ENCODE measurements around the gene SLC9A3.

The SLC9A3 gene

GRCh38 chr5:545641-546375 lies 21.6 kb upstream of the SLC9A3 start:
- Histone ChIP-seq H3K9me3 (ENCODE audit: insufficient read depth, low read depth, low read length) (peaks cover 5% of the 10 kb centered on the region), H3K27ac (ENCODE audit: low read depth, low read length) (no peak overlapping the region), H3K27me3 (ENCODE audit: insufficient read depth, low read length) (no peaks in the 10 kb centered on the region), H4K12ac (ENCODE audit: low read depth, low read length) (no peak overlapping the region), H2BK120ac (ENCODE audit: insufficient read depth, low read length, poor library complexity) (no peak overlapping the region), H3K4ac (ENCODE audit: low read depth, low read length) (no peak overlapping the region), H3K23ac (ENCODE audit: low read length) (no peak overlapping the region), H3K79me1 (ENCODE audit: low read length) (no peaks in the 10 kb centered on the region), H4K91ac (ENCODE audit: low read depth, low read length) (no peak overlapping the region), H3K18ac (ENCODE audit: low read length) (no peak overlapping the region), H3K9ac (ENCODE audit: low read length) (no peak overlapping the region), H2BK12ac (ENCODE audit: low read length) (no peak overlapping the region), H3K4me1 (ENCODE audit: control insufficient read depth in 1 of 2, insufficient read depth in 2 of 2, low read length in 2 of 2) (no peaks in the 10 kb centered on the region), H2AK5ac (ENCODE audit: low read length) (no peak overlapping the region), H3K79me2 (ENCODE audit: control insufficient read depth, insufficient read depth, low read length, poor library complexity) (no peaks in the 10 kb centered on the region), H2BK5ac (ENCODE audit: low read depth, low read length, poor library complexity) (no peak overlapping the region), H3K14ac (ENCODE audit: low read length) (no peak overlapping the region), H3K36me3 (ENCODE audit: control insufficient read depth in 1 of 2, insufficient read depth in 2 of 2, low read length in 2 of 2) (no peaks in the 10 kb centered on the region), H2AFZ (ENCODE audit: insufficient read depth, low read length, poor library complexity) (no peak overlapping the region), H3K4me2 (ENCODE audit: low read length) (no peak overlapping the region), H4K8ac (ENCODE audit: low read depth, low read length) (no peak overlapping the region), H3K4me3 (ENCODE audit: low read depth, low read length) (no peak overlapping the region)
- DNase-seq, result no peak
- no CpG with 5 or more reads among the region's 12 CpGs for WGBS (ENCODE audit: extremely low coverage, insufficient coverage, insufficient read length)

DNA sequence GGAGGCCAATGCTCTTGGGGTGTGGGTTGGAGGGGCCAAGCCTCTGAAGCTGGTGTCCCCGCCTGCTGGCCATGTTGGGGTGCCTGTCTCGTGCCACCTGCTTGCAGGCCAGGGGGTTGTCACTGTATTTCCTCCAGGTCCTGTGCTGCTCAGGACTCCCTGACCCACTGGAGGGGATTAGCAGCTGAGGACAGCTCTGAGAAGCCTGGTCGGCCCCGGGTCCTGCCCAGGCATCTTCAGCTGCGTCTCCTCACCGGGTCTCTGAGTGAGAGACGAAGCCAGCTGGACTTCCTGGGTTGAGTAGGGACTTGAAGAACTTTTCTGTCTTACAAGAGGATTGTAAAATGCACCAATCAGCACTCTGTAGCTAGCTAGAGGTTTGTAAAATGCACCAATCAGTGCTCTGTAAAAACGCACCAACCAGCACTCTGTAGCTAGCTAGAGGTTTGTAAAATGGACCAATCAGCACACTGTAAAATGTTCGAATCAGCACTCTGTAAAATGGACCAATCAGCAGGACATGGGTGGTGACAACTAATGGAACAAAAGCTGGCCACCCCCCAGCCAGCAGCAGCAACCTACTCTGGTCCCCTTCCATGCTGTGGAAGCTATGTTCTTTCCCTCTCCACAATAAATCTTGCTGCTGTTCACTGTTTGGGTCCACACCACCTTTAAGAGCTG lies 20.6 kb upstream of the SLC9A3 start:
- Histone ChIP-seq H4K12ac (ENCODE audit: low read depth, low read length) (no peak overlapping the region), H3K14ac (ENCODE audit: low read length) (no peak overlapping the region), H4K8ac (ENCODE audit: low read depth, low read length) (no peak overlapping the region), H3K36me3 (ENCODE audit: control insufficient read depth in 1 of 2, insufficient read depth in 2 of 2, low read length in 2 of 2) (no peaks in the 10 kb centered on the region), H2BK12ac (ENCODE audit: low read length) (no peak overlapping the region), H3K4me1 (ENCODE audit: control insufficient read depth in 1 of 2, insufficient read depth in 2 of 2, low read length in 2 of 2) (no peaks in the 10 kb centered on the region), H3K4ac (ENCODE audit: low read depth, low read length) (no peak overlapping the region), H2BK5ac (ENCODE audit: low read depth, low read length, poor library complexity) (no peak overlapping the region), H4K91ac (ENCODE audit: low read depth, low read length) (no peak overlapping the region), H3K18ac (ENCODE audit: low read length) (no peak overlapping the region), H3K79me2 (ENCODE audit: control insufficient read depth, insufficient read depth, low read length, poor library complexity) (no peaks in the 10 kb centered on the region), H3K4me2 (ENCODE audit: low read length) (no peak overlapping the region), H3K27me3 (ENCODE audit: insufficient read depth, low read length) (no peaks in the 10 kb centered on the region), H3K4me3 (ENCODE audit: low read depth, low read length) (no peak overlapping the region), H2AFZ (ENCODE audit: insufficient read depth, low read length, poor library complexity) (no peak overlapping the region), H2BK120ac (ENCODE audit: insufficient read depth, low read length, poor library complexity) (no peak overlapping the region), H3K79me1 (ENCODE audit: low read length) (no peaks in the 10 kb centered on the region), H3K9me3 (ENCODE audit: insufficient read depth, low read depth, low read length) (peaks cover 5% of the 10 kb centered on the region), H3K27ac (ENCODE audit: low read depth, low read length) (no peak overlapping the region), H2AK5ac (ENCODE audit: low read length) (no peak overlapping the region), H3K9ac (ENCODE audit: low read length) (no peak overlapping the region), H3K23ac (ENCODE audit: low read length) (no peak overlapping the region)
- no CpG with 5 or more reads among the region's 9 CpGs for WGBS (ENCODE audit: extremely low coverage, insufficient coverage, insufficient read length)
- no peak for DNase-seq

DNA sequence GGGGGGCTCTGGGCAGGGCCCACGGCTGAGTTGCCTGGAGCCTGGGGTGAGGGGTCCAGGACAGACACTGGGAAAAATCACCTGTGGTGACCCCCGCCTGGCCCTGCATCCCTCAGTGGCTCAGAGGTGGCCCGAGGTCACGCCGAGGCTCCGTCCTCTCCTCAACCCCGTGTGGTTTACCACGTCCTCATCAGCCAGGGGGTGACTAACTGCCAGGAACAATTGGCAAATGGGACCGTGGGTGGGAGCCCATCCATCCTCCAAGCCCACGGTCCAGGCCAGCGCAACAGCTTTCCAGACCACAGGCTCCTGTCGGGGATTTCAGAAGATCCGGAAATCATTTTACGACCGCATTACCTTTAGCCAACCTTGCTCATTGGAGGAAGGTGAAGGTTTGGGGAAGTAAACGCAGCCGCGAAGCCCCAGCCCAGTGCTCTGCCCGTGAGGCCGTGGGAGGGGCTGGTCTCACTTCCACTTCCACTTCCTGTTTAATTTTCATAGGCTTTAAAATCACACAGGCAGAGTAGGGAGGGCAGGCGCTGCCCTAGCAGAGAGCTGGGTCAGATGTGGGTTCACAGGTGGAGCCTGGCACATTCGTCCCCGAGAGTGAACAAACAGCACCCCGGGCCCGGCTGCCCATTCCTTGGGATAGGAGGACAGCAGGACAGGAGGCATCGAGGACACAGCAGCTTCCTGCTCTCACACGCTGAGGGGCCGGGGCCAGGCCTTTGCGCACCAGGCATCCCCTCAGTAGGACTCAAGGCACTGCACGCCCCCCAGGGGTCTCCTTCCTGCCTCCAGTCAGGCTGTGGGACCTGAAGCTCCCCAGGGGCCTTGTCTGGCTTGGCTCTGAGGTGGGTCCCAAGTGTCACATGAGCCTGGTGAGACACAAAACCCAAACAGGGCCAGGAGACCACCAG lies 19.8 kb upstream of the SLC9A3 start:
- Histone ChIP-seq H3K9me3 (ENCODE audit: insufficient read depth, low read depth, low read length) (peaks cover 5% of the 10 kb centered on the region), H2AK5ac (ENCODE audit: low read length) (no peak overlapping the region), H4K12ac (ENCODE audit: low read depth, low read length) (no peak overlapping the region), H3K27ac (ENCODE audit: low read depth, low read length) (no peak overlapping the region), H2BK5ac (ENCODE audit: low read depth, low read length, poor library complexity) (no peak overlapping the region), H3K23ac (ENCODE audit: low read length) (no peak overlapping the region), H3K4me2 (ENCODE audit: low read length) (no peak overlapping the region), H3K4ac (ENCODE audit: low read depth, low read length) (no peak overlapping the region), H2BK12ac (ENCODE audit: low read length) (no peak overlapping the region), H3K27me3 (ENCODE audit: insufficient read depth, low read length) (no peaks in the 10 kb centered on the region), H4K8ac (ENCODE audit: low read depth, low read length) (no peak overlapping the region), H3K4me3 (ENCODE audit: low read depth, low read length) (no peak overlapping the region), H3K9ac (ENCODE audit: low read length) (no peak overlapping the region), H3K79me1 (ENCODE audit: low read length) (no peaks in the 10 kb centered on the region), H2BK120ac (ENCODE audit: insufficient read depth, low read length, poor library complexity) (no peak overlapping the region), H3K36me3 (ENCODE audit: control insufficient read depth in 1 of 2, insufficient read depth in 2 of 2, low read length in 2 of 2) (no peaks in the 10 kb centered on the region), H2AFZ (ENCODE audit: insufficient read depth, low read length, poor library complexity) (no peak overlapping the region), H3K18ac (ENCODE audit: low read length) (no peak overlapping the region), H3K79me2 (ENCODE audit: control insufficient read depth, insufficient read depth, low read length, poor library complexity) (no peaks in the 10 kb centered on the region), H3K4me1 (ENCODE audit: control insufficient read depth in 1 of 2, insufficient read depth in 2 of 2, low read length in 2 of 2) (no peaks in the 10 kb centered on the region), H3K14ac (ENCODE audit: low read length) (no peak overlapping the region), H4K91ac (ENCODE audit: low read depth, low read length) (no peak overlapping the region)
- DNase-seq, result peak; percentile 13 to 27
- no CpG with 5 or more reads among the region's 30 CpGs for WGBS (ENCODE audit: extremely low coverage, insufficient coverage, insufficient read length)

- no peak overlapping the region for H2BK12ac ChIP-seq (ENCODE audit: low read length)
- H2BK5ac ChIP-seq (ENCODE audit: low read depth, low read length, poor library complexity), result no peak overlapping the region
- no peak overlapping the region for H2AK5ac ChIP-seq (ENCODE audit: low read length)
- H3K79me1 ChIP-seq (ENCODE audit: low read length), result no peaks in the 10 kb centered on the region
- no peak overlapping the region for H3K27ac ChIP-seq (ENCODE audit: low read depth, low read length)
- no peak overlapping the region for H3K4ac ChIP-seq (ENCODE audit: low read depth, low read length)
- H3K18ac ChIP-seq (ENCODE audit: low read length), result no peak overlapping the region
- H2BK120ac ChIP-seq (ENCODE audit: insufficient read depth, low read length, poor library complexity), result no peak overlapping the region
- H2AFZ ChIP-seq (ENCODE audit: insufficient read depth, low read length, poor library complexity), result no peak overlapping the region
- H4K12ac ChIP-seq (ENCODE audit: low read depth, low read length), result no peak overlapping the region
- H3K9ac ChIP-seq (ENCODE audit: low read length), result no peak overlapping the region
- peaks cover 5% of the 10 kb centered on the region for H3K9me3 ChIP-seq (ENCODE audit: insufficient read depth, low read depth, low read length)
- H3K14ac ChIP-seq (ENCODE audit: low read length), result no peak overlapping the region
- H3K4me3 ChIP-seq (ENCODE audit: low read depth, low read length), result no peak overlapping the region
- no peak overlapping the region for H3K4me2 ChIP-seq (ENCODE audit: low read length)
- no peaks in the 10 kb centered on the region for H3K36me3 ChIP-seq (ENCODE audit: control insufficient read depth in 1 of 2, insufficient read depth in 2 of 2, low read length in 2 of 2)
- no peak overlapping the region for H4K91ac ChIP-seq (ENCODE audit: low read depth, low read length)
- no peaks in the 10 kb centered on the region for H3K27me3 ChIP-seq (ENCODE audit: insufficient read depth, low read length)
- no CpG with 5 or more reads among the region's 5 CpGs for WGBS (ENCODE audit: extremely low coverage, insufficient coverage, insufficient read length)
- DNase-seq, result no peak
- no peak overlapping the region for H4K8ac ChIP-seq (ENCODE audit: low read depth, low read length)
- no peaks in the 10 kb centered on the region for H3K4me1 ChIP-seq (ENCODE audit: control insufficient read depth in 1 of 2, insufficient read depth in 2 of 2, low read length in 2 of 2)
- no peak overlapping the region for H3K23ac ChIP-seq (ENCODE audit: low read length)
- H3K79me2 ChIP-seq (ENCODE audit: control insufficient read depth, insufficient read depth, low read length, poor library complexity), result no peaks in the 10 kb centered on the region
Measured at GRCh38 chr5:543351-543750, 19.1 kb upstream of the SLC9A3 start.
